Measurements from ENCODE around the gene PLA2G4B.

- TF ChIP-seq CTCF (IDR thresholded peaks at IDR 0.05) (no peak), POLR2A (IDR thresholded peaks at IDR 0.05) (no peak)
Measured at GRCh38 chr15:41861736-41862356, 23.2 kb downstream of the PLA2G4B start.
